GM18907 (cell line): ENCODE results near the gene TMPRSS9.
A peak's percentile ranks its signal among the peaks of the same experiment; 100 is the strongest.
"Not testable (repeated sequence)": the region's sequence is repeated elsewhere in the genome, so short reads cannot be mapped to it uniquely, and the experiment has no call there.

ENCODE experiments used
- ATAC-seq: cut with Tn5 transposase; IDR thresholded peaks from one replicate; pipeline ENCODE4 v1.9.1; 2021; ENCODE audit warnings: mild to moderate bottlenecking, moderate library complexity; ENCODE audit not compliant: unreplicated experiment

Gene TMPRSS9

GRCh38 chr19:2454962-2455850 lies 95.1 kb downstream of the TMPRSS9 start:
- ATAC-seq: no peak

DNA sequence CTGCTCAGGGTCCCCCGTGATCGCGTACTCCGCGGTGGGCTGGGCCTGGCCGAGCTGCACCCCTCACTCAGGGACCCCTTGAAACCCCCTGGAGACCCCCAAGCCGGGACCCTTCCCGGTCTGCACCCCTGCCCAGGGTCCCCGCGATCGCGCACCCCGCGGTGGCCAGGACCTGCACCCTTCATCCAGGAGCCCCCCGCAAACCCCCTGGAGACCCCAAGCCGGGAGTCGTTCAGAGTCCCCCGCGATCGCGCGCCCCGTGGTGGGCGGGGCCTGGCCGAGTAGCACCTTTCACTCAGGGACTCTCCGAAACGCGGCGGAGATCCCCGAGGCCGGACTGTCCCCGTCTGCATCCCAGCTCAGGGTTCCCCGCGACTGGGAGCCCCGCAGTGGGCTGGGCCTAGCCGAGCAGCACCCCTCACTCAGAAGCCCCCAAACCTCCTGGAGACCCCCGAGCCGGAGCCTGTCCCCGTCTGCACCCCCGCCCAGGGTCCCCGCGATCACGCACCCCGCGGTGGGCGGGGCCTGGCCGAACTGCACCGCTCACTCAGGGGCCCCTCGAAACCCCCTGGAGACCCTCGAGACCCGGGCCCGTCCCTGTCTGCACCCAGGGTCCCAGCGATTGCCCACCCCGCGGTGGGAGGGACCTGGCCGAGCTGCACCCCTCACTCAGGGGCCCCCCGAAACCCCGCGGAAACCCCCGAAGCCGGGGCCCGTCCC lies 95.9 kb downstream of the TMPRSS9 start:
- ATAC-seq: peak; percentile 42

DNA sequence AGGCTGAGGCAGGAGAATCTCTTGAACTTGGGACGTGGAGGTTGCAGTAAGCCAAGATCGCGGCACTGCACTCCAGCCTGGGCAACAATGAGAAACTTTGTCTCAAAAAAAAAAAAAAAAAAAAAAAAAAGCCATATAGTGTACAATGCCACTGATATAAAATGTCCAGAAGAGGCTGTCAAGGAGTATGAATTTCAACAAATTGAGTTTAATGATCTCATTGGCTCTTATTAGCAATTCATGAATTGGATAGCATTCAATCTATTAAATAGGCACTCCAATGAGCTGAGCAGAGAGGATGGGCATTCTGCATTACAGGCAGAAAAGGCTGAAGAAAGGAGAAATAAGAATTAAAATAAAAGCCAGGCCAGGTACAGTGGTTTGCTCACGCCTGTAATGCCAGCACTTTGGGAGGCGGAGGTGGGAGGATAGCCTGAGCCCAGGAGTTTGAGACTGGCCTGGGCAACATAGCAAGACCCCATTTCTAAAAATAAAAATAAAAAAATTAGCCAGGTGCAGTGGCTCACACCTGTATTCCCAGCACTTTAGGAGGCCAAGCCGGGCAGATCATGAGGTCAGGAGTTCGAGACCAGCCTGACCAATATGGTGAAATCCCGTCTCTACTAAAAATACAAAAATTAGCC lies 97.5 kb downstream of the TMPRSS9 start:
- ATAC-seq: no peak

DNA sequence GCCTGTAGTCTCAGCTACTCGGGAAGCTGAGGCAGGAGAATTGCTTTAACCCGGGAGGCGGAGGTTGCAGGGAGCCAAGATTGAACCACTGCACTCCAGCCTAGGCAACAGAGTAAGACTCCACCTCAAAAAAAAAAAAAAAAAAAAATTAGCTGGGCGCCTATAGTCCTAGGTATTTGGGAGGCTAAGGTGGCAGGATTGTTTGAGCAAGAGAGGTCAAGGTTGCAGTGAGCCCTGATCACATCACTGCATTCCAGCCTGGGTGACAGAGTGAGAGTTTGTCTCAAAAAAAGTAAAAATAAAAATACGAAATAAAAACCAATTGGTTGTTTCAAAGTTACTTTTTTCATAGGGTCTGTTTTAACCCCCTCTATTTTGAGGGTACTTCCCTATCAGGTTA lies 98.0 kb downstream of the TMPRSS9 start:
- no peak for ATAC-seq

DNA sequence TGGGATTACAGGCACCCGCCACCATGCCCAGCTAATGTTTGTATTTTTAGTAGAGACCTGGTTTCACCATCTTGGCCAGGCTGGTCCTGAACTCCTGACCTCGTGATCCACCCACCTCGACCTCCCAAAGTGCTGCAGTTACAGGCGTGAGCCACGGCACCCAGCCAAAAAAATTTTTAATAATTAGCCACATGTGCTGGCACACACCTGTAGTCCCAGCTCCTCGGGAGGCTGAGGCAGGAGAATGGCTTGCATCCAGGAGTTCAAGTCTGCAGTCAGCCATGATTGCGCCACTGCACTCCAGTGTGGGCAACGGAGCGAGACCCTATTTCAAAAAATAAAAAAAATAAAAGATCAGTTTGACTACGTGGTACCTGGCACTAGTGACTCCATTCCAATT lies 98.7 kb downstream of the TMPRSS9 start:
- ATAC-seq: not testable (repeated sequence)

GRCh38 chr19:2460245-2460644 lies 100.2 kb downstream of the TMPRSS9 start:
- ATAC-seq: no peak

GRCh38 chr19:2461751-2462634 lies 101.9 kb downstream of the TMPRSS9 start:
- ATAC-seq: peak; percentile 56

- no peak for ATAC-seq
Measured at GRCh38 chr19:2462635-2463421, 102.8 kb downstream of the TMPRSS9 start.

GRCh38 chr19:2463694-2464093 lies 103.6 kb downstream of the TMPRSS9 start:
- not testable (repeated sequence) for ATAC-seq

- ATAC-seq: no peak
Measured at GRCh38 chr19:2464389-2464788, 104.3 kb downstream of the TMPRSS9 start.

- no peak for ATAC-seq
Measured at GRCh38 chr19:2468596-2468995, 108.5 kb downstream of the TMPRSS9 start.

DNA sequence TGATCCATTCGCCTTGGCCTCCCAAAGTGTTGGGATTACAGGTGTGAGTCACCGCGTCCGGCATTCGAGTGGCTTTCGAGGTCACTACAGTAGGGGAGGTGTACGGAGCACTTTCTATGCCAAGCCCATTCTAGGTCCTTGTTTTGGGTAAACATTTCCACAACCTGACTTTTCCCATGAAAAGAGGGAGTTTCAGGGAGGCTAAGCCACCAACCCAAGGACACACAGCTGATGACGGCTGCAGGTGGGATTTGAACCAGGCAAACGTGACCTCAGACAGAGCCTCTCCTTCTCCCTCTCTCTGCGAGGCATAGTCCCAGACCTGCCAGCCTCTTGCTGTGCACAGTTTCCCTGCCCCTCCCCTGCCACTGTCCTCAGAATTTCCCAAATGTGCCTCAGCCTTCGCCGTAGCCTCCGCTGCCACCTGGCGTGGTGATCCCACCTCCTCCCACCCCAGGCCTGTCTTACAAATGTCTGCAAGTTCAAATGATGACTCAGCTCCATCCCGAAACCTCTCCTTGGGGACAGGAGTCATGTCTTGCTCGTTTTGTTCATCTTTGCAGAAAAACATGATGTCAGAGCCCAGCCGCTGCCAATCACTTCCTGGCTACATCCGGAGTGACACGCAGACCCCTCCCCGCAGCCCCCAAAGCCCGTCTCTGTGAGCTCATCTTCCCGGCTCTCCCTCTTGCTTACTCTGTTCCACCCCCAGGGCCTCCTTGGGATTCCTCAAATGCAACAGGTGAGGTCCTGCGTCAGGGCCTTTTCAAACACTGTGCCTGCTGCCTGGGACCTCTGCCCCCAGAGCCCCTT lies 109.2 kb downstream of the TMPRSS9 start:
- no peak for ATAC-seq

DNA sequence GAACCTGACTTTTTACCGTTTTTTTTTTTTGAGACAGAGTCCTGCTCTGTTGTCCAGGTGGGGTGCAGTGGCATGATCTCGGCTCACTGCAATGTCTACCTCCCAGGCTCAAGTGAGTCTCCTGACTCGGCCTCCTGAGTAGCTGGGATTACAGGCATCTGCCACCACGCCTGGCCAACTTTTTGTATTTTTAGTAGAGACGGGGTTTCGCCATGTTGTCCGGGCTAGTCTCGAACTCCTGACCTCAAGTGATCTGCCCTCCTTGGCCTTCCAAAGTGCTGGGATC lies 109.8 kb downstream of the TMPRSS9 start:
- not testable (repeated sequence) for ATAC-seq

DNA sequence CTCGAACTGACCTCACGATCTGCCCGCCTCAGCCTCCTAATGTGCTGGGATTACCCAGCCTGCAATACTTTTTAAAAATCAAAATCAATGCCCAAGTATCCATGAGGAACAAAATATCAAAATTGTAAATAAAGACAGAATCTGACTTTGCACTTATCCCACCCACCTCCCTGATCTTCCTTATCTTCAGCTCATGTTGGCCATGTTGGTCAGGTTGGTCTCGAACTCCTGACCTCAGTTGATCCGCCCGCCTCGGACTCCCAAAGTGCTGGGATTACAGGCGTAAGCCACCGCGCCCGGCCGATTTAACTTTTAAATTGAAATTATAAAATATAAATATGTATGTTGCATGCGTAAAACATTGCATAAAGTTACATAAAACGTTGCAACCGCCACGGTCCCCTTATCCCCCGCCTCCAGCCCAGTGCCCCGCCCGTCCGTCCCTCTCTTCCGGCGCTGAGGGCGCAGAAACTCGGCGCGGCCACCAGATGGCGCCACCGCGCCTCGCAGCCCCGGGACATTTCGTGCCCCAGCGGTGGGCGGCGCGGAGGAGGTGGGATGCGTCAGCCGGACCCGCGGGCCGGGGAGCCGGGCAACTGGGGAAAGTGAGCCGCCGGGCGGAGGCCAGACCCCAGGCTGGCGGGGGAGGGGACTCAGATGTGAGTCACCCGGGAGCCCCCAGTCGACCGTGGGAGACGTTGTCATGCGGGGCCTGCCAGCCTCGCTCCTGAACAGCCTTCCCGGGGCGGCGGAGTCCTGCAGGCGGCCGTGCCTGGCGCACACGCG lies 114.4 kb downstream of the TMPRSS9 start:
- ATAC-seq: peak; percentile 34

DNA sequence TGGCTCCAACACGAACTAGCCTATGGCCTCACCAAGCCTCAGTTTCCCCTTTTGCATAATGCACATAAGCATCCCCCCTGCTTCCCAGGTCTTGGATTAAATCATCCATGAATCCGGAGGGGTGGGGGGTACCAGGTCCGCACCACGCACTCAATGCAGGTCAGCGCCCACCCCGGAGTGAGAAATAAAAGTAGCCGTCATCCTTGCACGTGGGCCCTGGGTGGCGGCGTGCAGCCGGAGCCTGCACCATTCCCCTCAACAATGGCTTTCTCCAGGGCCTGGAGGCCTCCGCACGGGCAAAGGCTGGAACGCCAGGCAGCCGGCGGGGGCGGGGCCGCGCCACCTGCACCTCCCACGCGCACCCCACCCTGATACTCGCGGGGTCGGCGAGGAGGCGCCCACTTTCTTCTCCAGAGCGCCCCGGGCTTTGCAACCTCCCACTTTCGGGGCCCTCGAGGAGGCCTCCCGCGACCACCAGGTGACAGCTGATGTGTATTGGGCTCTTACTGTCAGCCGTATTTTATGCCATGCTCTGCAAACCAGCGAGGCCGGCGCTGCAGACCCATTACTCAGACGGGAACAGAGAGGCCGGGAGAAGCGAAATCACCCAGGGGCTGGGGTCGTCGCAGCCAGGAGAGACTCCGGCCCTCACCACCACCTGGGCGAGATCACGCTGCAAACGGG lies 115.1 kb downstream of the TMPRSS9 start:
- peak; percentile 10 for ATAC-seq
